ENCODE data around the gene NTNG1.

DNA sequence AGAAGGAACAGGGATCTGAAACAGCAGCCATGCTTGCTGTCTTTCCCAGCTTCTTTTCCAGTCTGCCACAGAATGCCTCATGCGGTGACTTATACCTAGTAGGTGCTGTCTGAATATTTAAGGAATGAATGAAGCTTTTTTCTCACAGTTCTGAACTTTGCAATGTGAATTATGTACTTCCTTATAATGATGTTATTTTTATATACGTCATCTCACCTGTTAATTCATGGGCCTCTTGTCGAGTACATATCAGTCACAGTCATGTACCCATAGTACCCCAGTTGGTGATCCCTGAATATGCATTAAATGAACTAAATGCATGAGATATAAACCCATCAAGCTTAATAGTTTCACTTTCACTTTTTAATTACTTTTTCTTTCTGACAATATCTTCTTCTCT, 132.7 kb downstream of the NTNG1 start:
- TF ChIP-seq EP300 (IDR thresholded peaks at IDR 0.05): no peak
- no peak for TF ChIP-seq POLR2A (IDR thresholded peaks at IDR 0.05)
- TF ChIP-seq, protein P1, sequence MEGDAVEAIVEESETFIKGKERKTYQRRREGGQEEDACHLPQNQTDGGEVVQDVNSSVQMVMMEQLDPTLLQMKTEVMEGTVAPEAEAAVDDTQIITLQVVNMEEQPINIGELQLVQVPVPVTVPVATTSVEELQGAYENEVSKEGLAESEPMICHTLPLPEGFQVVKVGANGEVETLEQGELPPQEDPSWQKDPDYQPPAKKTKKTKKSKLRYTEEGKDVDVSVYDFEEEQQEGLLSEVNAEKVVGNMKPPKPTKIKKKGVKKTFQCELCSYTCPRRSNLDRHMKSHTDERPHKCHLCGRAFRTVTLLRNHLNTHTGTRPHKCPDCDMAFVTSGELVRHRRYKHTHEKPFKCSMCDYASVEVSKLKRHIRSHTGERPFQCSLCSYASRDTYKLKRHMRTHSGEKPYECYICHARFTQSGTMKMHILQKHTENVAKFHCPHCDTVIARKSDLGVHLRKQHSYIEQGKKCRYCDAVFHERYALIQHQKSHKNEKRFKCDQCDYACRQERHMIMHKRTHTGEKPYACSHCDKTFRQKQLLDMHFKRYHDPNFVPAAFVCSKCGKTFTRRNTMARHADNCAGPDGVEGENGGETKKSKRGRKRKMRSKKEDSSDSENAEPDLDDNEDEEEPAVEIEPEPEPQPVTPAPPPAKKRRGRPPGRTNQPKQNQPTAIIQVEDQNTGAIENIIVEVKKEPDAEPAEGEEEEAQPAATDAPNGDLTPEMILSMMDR (IDR thresholded peaks at IDR 0.05): no peak
